IPS-20b (cell line): ENCODE results near the gene ETF1.
A peak's percentile ranks its signal among the peaks of the same experiment; 100 is the strongest.
"Not testable (repeated sequence)": the region's sequence is repeated elsewhere in the genome, so short reads cannot be mapped to it uniquely, and the experiment has no call there.

ENCODE experiments used
- H3K27ac ChIP-seq: one replicate; pipeline ENCODE4 v1.5.1; 2013; ENCODE audit warnings: low read length
- H3K27me3 ChIP-seq: 2 replicates; pipeline ENCODE4 v1.6.1; 2013; ENCODE audit warnings: mild to moderate bottlenecking, low read length, inconsistent platforms; ENCODE audit not compliant: insufficient read depth
- H3K36me3 ChIP-seq: 2 replicates; pipeline ENCODE4 v1.6.1; 2013; ENCODE audit warnings: low read depth, mild to moderate bottlenecking, inconsistent platforms, low read length, moderate library complexity; ENCODE audit not compliant: insufficient read depth
- H3K4me1 ChIP-seq: 2 replicates; pipeline ENCODE4 v1.6.1; 2013; ENCODE audit warnings: mild to moderate bottlenecking, control low read depth, inconsistent platforms, low read length, moderate library complexity; ENCODE audit not compliant: insufficient read depth
- H3K4me3 ChIP-seq: 2 replicates; pipeline ENCODE4 v1.5.1; 2013; ENCODE audit warnings: mild to moderate bottlenecking, low read length, inconsistent platforms
- H3K9ac ChIP-seq: 2 replicates; pipeline ENCODE4 v1.6.1; 2013; ENCODE audit warnings: low read depth, mild to moderate bottlenecking, inconsistent platforms, low read length, moderate library complexity
- H3K9me3 ChIP-seq: 2 replicates; pipeline ENCODE4 v1.6.1; 2013; ENCODE audit warnings: mild to moderate bottlenecking, low read depth, low read length, inconsistent platforms; ENCODE audit not compliant: insufficient read depth

ETF1 gene

GRCh38 chr5:138495351-138495750, 47.7 kb downstream of the ETF1 start:
- Histone ChIP-seq H3K36me3 (no peaks in the 10 kb centered on the region), H3K4me3 (no peak overlapping the region), H3K27me3 (peaks cover 20% of the 10 kb centered on the region), H3K9ac (no peak overlapping the region), H3K4me1 (peaks cover 12% of the 10 kb centered on the region; the same call in 1 of the 2 replicates), H3K27ac (no peak overlapping the region), H3K9me3 (no peaks in the 10 kb centered on the region)

GRCh38 chr5:138492560-138493045, 50.4 kb downstream of the ETF1 start:
- peaks cover 38% of the 10 kb centered on the region for H3K27me3 ChIP-seq
- no peaks in the 10 kb centered on the region for H3K9me3 ChIP-seq
- peaks cover 12% of the 10 kb centered on the region; the same call in 1 of the 2 replicates for H3K4me1 ChIP-seq
- no peak overlapping the region for H3K27ac ChIP-seq
- peak overlapping the region; percentile 67 for H3K4me3 ChIP-seq
- H3K36me3 ChIP-seq = no peaks in the 10 kb centered on the region
- H3K9ac ChIP-seq = peak overlapping the region; percentile 81; the same call in 1 of the 2 replicates

GRCh38 chr5:138491669-138492559, 51.1 kb downstream of the ETF1 start:
- Histone ChIP-seq H3K4me1 (peaks cover 14% of the 10 kb centered on the region; the same call in 1 of the 2 replicates), H3K27me3 (peaks cover 38% of the 10 kb centered on the region), H3K9ac (peak overlapping the region; percentile 82), H3K9me3 (no peaks in the 10 kb centered on the region), H3K36me3 (no peaks in the 10 kb centered on the region), H3K27ac (no peak overlapping the region), H3K4me3 (peak overlapping the region; percentile 67)

- Histone ChIP-seq H3K9me3 (no peaks in the 10 kb centered on the region), H3K4me3 (peak overlapping the region; percentile 67), H3K9ac (peak overlapping the region; percentile 82; the same call in 1 of the 2 replicates), H3K4me1 (peaks cover 18% of the 10 kb centered on the region; the same call in 1 of the 2 replicates), H3K27ac (no peak overlapping the region), H3K36me3 (no peaks in the 10 kb centered on the region), H3K27me3 (peaks cover 38% of the 10 kb centered on the region)
Observed at GRCh38 chr5:138491284-138491648, 51.8 kb downstream of the ETF1 start.

GRCh38 chr5:138490648-138491283, 52.3 kb downstream of the ETF1 start:
- no peaks in the 10 kb centered on the region for H3K9me3 ChIP-seq
- H3K27me3 ChIP-seq = peaks cover 38% of the 10 kb centered on the region
- no peaks in the 10 kb centered on the region for H3K36me3 ChIP-seq
- H3K9ac ChIP-seq = peak overlapping the region; percentile 82; the same call in 1 of the 2 replicates
- H3K4me1 ChIP-seq = peaks cover 18% of the 10 kb centered on the region; the same call in 1 of the 2 replicates
- no peak overlapping the region for H3K27ac ChIP-seq
- H3K4me3 ChIP-seq = peak overlapping the region; percentile 67; the same call in 1 of the 2 replicates

GRCh38 chr5:138489683-138490061, 53.4 kb downstream of the ETF1 start:
- Histone ChIP-seq H3K4me1 (peaks cover 18% of the 10 kb centered on the region; the same call in 1 of the 2 replicates), H3K9me3 (no peaks in the 10 kb centered on the region), H3K9ac (no peak overlapping the region), H3K27me3 (peaks cover 38% of the 10 kb centered on the region), H3K36me3 (no peaks in the 10 kb centered on the region), H3K27ac (no peak overlapping the region), H3K4me3 (no peak overlapping the region)

- Histone ChIP-seq H3K4me1 (peaks cover 18% of the 10 kb centered on the region; the same call in 1 of the 2 replicates), H3K36me3 (no peaks in the 10 kb centered on the region), H3K4me3 (no peak overlapping the region), H3K9me3 (no peaks in the 10 kb centered on the region), H3K27ac (no peak overlapping the region), H3K27me3 (peaks cover 38% of the 10 kb centered on the region), H3K9ac (no peak overlapping the region)
Observed at GRCh38 chr5:138488481-138488945, 54.5 kb downstream of the ETF1 start.

- Histone ChIP-seq H3K9me3 (no peaks in the 10 kb centered on the region), H3K27ac (no peak overlapping the region), H3K4me1 (peaks cover 6% of the 10 kb centered on the region; the same call in 1 of the 2 replicates), H3K36me3 (no peaks in the 10 kb centered on the region), H3K27me3 (no peaks in the 10 kb centered on the region), H3K9ac (no peak overlapping the region), H3K4me3 (no peak overlapping the region)
Observed at GRCh38 chr5:138482638-138483037, 60.4 kb downstream of the ETF1 start.

GRCh38 chr5:138476918-138477317, 66.1 kb downstream of the ETF1 start:
- H3K36me3 ChIP-seq = no peaks in the 10 kb centered on the region
- no peak overlapping the region for H3K9ac ChIP-seq
- no peak overlapping the region for H3K4me3 ChIP-seq
- no peaks in the 10 kb centered on the region; the same call in 1 of the 2 replicates for H3K4me1 ChIP-seq
- no peaks in the 10 kb centered on the region for H3K27me3 ChIP-seq
- H3K9me3 ChIP-seq = no peaks in the 10 kb centered on the region
- H3K27ac ChIP-seq = no peak overlapping the region

- H3K27ac ChIP-seq, H3K9me3 ChIP-seq, H3K27me3 ChIP-seq: not testable (repeated sequence)
Observed at GRCh38 chr5:138473151-138473550, 69.9 kb downstream of the ETF1 start.

GRCh38 chr5:138472353-138472752, 70.7 kb downstream of the ETF1 start:
- H3K9me3 ChIP-seq = no peaks in the 10 kb centered on the region
- no peak overlapping the region; the same call in 1 of the 2 replicates for H3K4me3 ChIP-seq
- peaks cover 8% of the 10 kb centered on the region for H3K27me3 ChIP-seq
- H3K4me1 ChIP-seq = no peaks in the 10 kb centered on the region; the same call in 1 of the 2 replicates
- no peak overlapping the region for H3K27ac ChIP-seq
- no peak overlapping the region for H3K9ac ChIP-seq
- peaks cover 12% of the 10 kb centered on the region; the same call in 1 of the 2 replicates for H3K36me3 ChIP-seq

More at GRCh38 chr5:138473151-138473550, 69.9 kb downstream of the ETF1 start:
- H3K4me1 ChIP-seq, H3K36me3 ChIP-seq, H3K4me3 ChIP-seq, H3K9ac ChIP-seq: not testable (repeated sequence)
